ENCODE measurements around the gene NDRG4.

GRCh38 chr16:58513874-58514273 lies 13.9 kb downstream of the NDRG4 start:
- TF ChIP-seq EZH2 (IDR thresholded peaks at IDR 0.05), result no peak
- no peak for TF ChIP-seq POLR2AphosphoS5 (IDR thresholded peaks at IDR 0.05; ENCODE audit: borderline replicate concordance, low read depth, low read length)

Measured in SK-N-MC (cell line).